ENCODE measurements around the gene IL12RB1.

Gene IL12RB1

DNA sequence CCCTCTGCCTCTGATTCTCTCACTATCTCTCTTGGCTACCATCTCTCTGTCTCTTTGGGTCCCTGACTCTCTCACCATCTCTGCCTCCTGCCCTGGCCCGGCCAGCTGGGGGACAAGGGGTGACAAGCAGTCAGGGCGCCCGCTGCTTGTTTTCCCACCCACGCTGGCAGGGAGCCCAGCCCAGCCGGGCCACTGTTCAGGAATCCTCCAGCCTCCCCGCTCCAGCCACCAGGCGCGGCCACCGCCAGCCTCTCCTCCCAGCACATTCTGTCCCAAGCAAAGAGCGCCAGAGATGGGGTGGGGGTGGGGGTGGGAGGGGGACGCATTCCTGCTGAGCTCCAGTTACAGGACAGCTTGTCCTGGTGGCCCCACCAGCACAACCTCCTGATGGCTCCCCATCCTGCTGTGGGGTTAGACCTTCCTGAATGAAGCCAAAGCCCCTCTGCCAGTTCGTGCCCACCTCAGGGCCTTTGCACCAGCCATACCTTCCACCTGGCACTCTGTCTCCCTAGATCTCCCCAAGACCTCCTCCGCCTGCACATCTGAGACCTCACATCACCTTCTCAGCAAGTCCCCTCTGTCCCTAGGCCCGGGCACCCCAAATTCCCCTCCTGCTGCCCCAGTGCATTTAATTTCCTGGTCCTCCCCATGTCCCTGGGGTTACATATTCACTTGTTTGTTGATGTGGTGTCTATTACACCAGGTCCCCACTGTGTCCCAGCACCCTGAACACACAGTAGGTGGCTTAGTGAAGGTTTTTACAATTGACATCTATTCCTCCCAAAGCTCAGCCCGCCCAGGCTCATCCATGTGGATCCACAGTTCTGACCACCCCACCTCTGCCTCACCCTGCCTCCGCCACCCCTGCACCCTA, 66.3 kb downstream of the IL12RB1 start:
- peak; percentile 59 for DNase-seq (ENCODE audit: low read depth)
- no peak overlapping the region for H3K4me3 ChIP-seq (ENCODE audit: low read depth, low read length)

DNA sequence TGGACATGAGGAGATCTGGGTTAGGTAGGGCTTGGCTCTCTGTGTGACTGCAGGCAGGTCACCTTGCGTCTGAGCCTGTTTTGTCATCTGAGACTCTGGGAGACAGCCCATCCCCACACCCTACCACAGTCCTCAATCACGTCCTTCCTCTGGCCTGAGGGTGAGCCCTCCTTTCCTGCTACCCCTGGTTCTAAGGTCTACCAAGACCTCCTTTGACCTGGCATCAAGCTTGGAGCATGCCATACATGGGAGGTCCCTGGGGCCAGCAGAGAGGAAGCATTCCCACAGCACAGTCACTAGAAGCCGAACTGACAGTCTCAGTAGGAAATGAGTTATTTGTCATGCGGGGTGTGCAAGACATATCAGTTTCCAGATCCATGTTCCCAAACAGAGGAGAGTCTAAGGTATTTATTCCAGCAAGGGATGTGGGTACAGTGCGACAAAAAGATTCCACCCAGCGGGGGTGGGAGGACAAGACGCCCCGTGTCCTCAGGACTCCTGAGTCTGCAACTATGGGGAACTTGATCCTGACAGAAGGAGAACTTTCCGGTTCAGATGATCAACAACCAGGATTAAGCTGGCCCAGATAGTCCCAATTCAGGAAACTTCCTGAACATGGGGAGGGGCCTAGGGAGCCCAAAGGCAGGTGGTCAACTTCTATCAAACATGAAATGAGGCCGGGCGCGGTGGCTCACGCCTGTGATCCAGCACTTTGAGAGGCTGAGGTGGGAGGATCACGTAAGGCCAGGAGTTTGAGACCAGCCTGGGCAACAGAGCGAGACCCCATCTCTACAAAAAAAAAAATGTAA, 69.3 kb downstream of the IL12RB1 start:
- DNase-seq (ENCODE audit: low read depth) = no peak
- no peak overlapping the region for H3K4me3 ChIP-seq (ENCODE audit: low read depth, low read length)

GRCh38 chr19:18016209-18016910, 70.4 kb downstream of the IL12RB1 start:
- H3K4me3 ChIP-seq (ENCODE audit: low read depth, low read length) = no peak overlapping the region
- DNase-seq (ENCODE audit: low read depth) = no peak

GRCh38 chr19:18014197-18014596, 72.5 kb downstream of the IL12RB1 start:
- DNase-seq (ENCODE audit: low read depth) = no peak
- H3K4me3 ChIP-seq (ENCODE audit: low read depth, low read length) = no peak overlapping the region

- H3K4me3 ChIP-seq (ENCODE audit: low read depth, low read length) = no peak overlapping the region
- no peak for DNase-seq (ENCODE audit: low read depth)
Measured at GRCh38 chr19:18013210-18014111, 73.3 kb downstream of the IL12RB1 start.

- no peak for DNase-seq (ENCODE audit: low read depth)
- no peak overlapping the region for H3K4me3 ChIP-seq (ENCODE audit: low read depth, low read length)
Measured at GRCh38 chr19:18010149-18010548, 76.6 kb downstream of the IL12RB1 start.

- DNase-seq (ENCODE audit: low read depth) = no peak
- H3K4me3 ChIP-seq (ENCODE audit: low read depth, low read length) = peak overlapping the region; percentile 58
Measured at GRCh38 chr19:18009412-18010066, 77.2 kb downstream of the IL12RB1 start.
